COLO829 (cell line): ENCODE data around the gene NPHS2.
"Not testable (repeated sequence)": the region's sequence is repeated elsewhere in the genome, so short reads cannot be mapped to it uniquely, and the experiment has no call there.

Experiments
- DNase-seq: peaks from one replicate; pipeline ENCODE4 v3.0.0; 2012; ENCODE audit warnings: low spot score

NPHS2 gene

GRCh38 chr1:179547021-179547535 is 28.7 kb downstream of the NPHS2 start:
- no peak for DNase-seq

- no peak for DNase-seq
Measured at GRCh38 chr1:179545321-179545720, 30.4 kb downstream of the NPHS2 start.

- no peak for DNase-seq
Measured at GRCh38 chr1:179541774-179542173, 34.0 kb downstream of the NPHS2 start.

GRCh38 chr1:179530352-179530751 is 45.4 kb downstream of the NPHS2 start:
- DNase-seq: no peak

GRCh38 chr1:179529482-179530195 is 46.1 kb downstream of the NPHS2 start:
- no peak for DNase-seq

- not testable (repeated sequence) for DNase-seq
Measured at GRCh38 chr1:179518544-179518943, 57.2 kb downstream of the NPHS2 start.

GRCh38 chr1:179516976-179517705 is 58.6 kb downstream of the NPHS2 start:
- no peak for DNase-seq

- no peak for DNase-seq
Measured at GRCh38 chr1:179510038-179510437, 65.7 kb downstream of the NPHS2 start.

- no peak for DNase-seq
Measured at GRCh38 chr1:179509384-179509783, 66.4 kb downstream of the NPHS2 start.

- no peak for DNase-seq
Measured at GRCh38 chr1:179506199-179506598, 69.5 kb downstream of the NPHS2 start.
